SU-DHL-6 (cell line): Measurements from ENCODE around the gene MGMT.

Experiments
- H2AFZ ChIP-seq: fragments of 200-600 bp; sonication (generic); 2 replicates; pipeline ENCODE4 v1.6.1; 2014; ENCODE audit warnings: low read depth, mild to moderate bottlenecking, moderate library complexity, mixed read lengths, antibody characterized with exemption, low read length; ENCODE audit not compliant: severe bottlenecking
- H3F3A ChIP-seq: fragments of 200-600 bp; shearing (Covaris generic); 2 replicates; pipeline ENCODE4 v1.6.0; 2016; ENCODE audit warnings: antibody characterized with exemption, mild to moderate bottlenecking; ENCODE audit not compliant: insufficient read depth
- H3K27ac ChIP-seq: fragments of 200-600 bp; sonication (generic); 2 replicates; pipeline ENCODE4 v1.5.1; 2016; ENCODE audit warnings: low read depth, mild to moderate bottlenecking, low read length, moderate library complexity, mixed read lengths
- H3K27me3 ChIP-seq: fragments of 200-600 bp; sonication (generic), shearing (Covaris generic); 2 replicates; pipeline ENCODE4 v1.6.0; 2014; ENCODE audit warnings: mild to moderate bottlenecking, low read length
- H3K36me3 ChIP-seq: fragments of 200-600 bp; sonication (generic); 2 replicates; pipeline ENCODE4 v1.6.1; 2014; ENCODE audit warnings: mild to moderate bottlenecking, low read length, mixed read lengths
- H3K4me2 ChIP-seq: fragments of 300-600, 200-600 bp; shearing (Covaris generic), sonication (generic); 2 replicates; pipeline ENCODE4 v1.6.0; 2014; ENCODE audit warnings: low read length, low read depth, mild to moderate bottlenecking; ENCODE audit not compliant: poor library complexity, severe bottlenecking
- H3K4me3 ChIP-seq: fragments of 200-600 bp; sonication (generic); 2 replicates; pipeline ENCODE4 v1.5.1; 2014; ENCODE audit warnings: antibody characterized with exemption, low read length, mild to moderate bottlenecking, mixed read lengths; ENCODE audit not compliant: insufficient read depth, poor library complexity, severe bottlenecking
- H3K79me2 ChIP-seq: fragments of 200-600 bp; sonication (generic); 2 replicates; pipeline ENCODE4 v1.6.1; 2014; ENCODE audit warnings: mild to moderate bottlenecking, low read length, moderate library complexity; ENCODE audit not compliant: insufficient read depth
- H3K9ac ChIP-seq: fragments of 200-600 bp; sonication (generic); 2 replicates; pipeline ENCODE4 v1.7.0; 2014; ENCODE audit warnings: mild to moderate bottlenecking, low read length
- H3K9me2 ChIP-seq: fragments of 200-600 bp; sonication (generic); replicated peaks from 2 replicates; pipeline ENCODE4 v1.6.1; 2014; ENCODE audit warnings: low read length; ENCODE audit not compliant: insufficient read depth
- H3K9me3 ChIP-seq: fragments of 200-600 bp; sonication (generic); 2 replicates; pipeline ENCODE4 v1.6.1; 2014; ENCODE audit warnings: low read length, mixed read lengths; ENCODE audit not compliant: insufficient read depth
- H4K20me1 ChIP-seq: fragments of 200-600 bp; sonication (generic); 2 replicates; pipeline ENCODE4 v1.6.1; 2014; ENCODE audit warnings: low read depth, mild to moderate bottlenecking, antibody characterized with exemption, low read length, moderate library complexity, mixed read lengths
- CTCF ChIP-seq: fragments of 200-600 bp; sonication (generic); IDR thresholded peaks from one replicate; pipeline ENCODE4 v1.5.1; 2017; ENCODE audit warnings: antibody characterized with exemption, mild to moderate bottlenecking, low read length, moderate library complexity; ENCODE audit not compliant: insufficient read depth, poor library complexity, severe bottlenecking
- EZH2phosphoT487 ChIP-seq: fragments of 200-600 bp; sonication (generic), shearing (Covaris generic); conservative IDR thresholded peaks from 2 replicates; pipeline ENCODE4 v1.6.1; 2018; ENCODE audit warnings: mild to moderate bottlenecking, antibody characterized with exemption, low read length, moderate library complexity, mixed read lengths

MGMT gene

DNA sequence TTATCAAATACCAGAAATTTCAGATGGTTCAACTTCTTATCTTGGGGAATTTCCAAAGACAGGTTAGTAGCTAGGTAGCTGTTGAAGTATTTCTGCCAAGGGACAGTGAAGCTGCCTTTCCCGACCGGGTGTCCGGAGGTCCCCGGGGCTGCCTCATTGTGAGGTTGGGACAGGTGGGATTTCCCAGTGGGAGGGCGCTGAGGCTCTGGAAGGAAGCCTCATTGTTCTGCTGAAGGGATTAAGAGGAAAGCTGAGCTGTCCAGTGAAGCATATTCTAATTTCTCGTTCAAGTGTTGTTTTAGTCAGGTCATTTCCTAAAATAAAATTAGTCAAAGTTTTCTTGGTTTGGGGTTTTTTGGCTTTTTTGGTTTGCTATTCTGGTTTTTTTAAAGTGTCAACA lies 244.2 kb downstream of the MGMT start:
- no peaks in the 10 kb centered on the region for H3K27me3 ChIP-seq
- H3K27ac ChIP-seq: no peak overlapping the region
- no peak for TF ChIP-seq EZH2phosphoT487
- no peak for TF ChIP-seq CTCF

DNA sequence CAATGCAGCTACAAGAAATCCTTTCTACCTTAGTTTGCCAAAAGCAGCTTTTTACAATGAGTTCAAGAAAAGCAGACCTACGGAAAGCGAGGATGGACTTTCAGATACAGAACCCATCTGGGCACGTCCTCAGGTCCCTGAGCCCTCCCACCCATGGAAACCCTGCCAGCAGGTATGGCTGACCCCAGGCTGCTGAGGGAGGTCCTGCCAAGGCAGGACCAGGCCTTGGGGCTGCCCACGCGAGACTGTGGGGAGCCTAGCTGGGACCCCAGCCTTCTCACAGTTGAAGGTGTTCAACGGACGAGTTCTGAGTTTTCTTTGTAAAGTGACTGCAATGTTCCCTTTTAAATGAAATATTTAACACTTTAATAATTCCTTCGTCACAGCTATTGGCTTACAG lies 245.0 kb downstream of the MGMT start:
- Histone ChIP-seq H3K9me3 (no peaks in the 10 kb centered on the region), H3K27me3 (no peaks in the 10 kb centered on the region), H3K9me2 (no peaks in the 10 kb centered on the region), H3K4me3 (no peak overlapping the region), H3K27ac (no peak overlapping the region), H3F3A (no peaks in the 10 kb centered on the region), H3K36me3 (no peaks in the 10 kb centered on the region), H3K79me2 (no peaks in the 10 kb centered on the region), H2AFZ (no peak overlapping the region), H4K20me1 (no peaks in the 10 kb centered on the region), H3K9ac (no peak overlapping the region), H3K4me2 (no peak overlapping the region)
- TF ChIP-seq CTCF: no peak
- no peak for TF ChIP-seq EZH2phosphoT487

More for the DNA sequence above, 244.2 kb downstream of the MGMT start:
- Histone ChIP-seq H3K4me3 (no peak overlapping the region), H3K9me3 (no peaks in the 10 kb centered on the region), H4K20me1 (no peaks in the 10 kb centered on the region), H3K9ac (no peak overlapping the region), H3F3A (no peaks in the 10 kb centered on the region), H3K36me3 (no peaks in the 10 kb centered on the region), H3K4me2 (no peak overlapping the region), H3K9me2 (no peaks in the 10 kb centered on the region), H3K79me2 (no peaks in the 10 kb centered on the region), H2AFZ (no peak overlapping the region)

GRCh38 chr10:129713659-129714265 lies 246.7 kb downstream of the MGMT start:
- no peak overlapping the region for H3K4me2 ChIP-seq
- no peaks in the 10 kb centered on the region for H3K9me3 ChIP-seq
- no peak overlapping the region for H3K4me3 ChIP-seq
- no peaks in the 10 kb centered on the region for H3K79me2 ChIP-seq
- H3K9me2 ChIP-seq: no peaks in the 10 kb centered on the region
- H3F3A ChIP-seq: no peaks in the 10 kb centered on the region
- H3K27ac ChIP-seq: no peak overlapping the region
- no peaks in the 10 kb centered on the region for H4K20me1 ChIP-seq
- TF ChIP-seq EZH2phosphoT487: no peak
- TF ChIP-seq CTCF: no peak
- H2AFZ ChIP-seq: no peak overlapping the region
- H3K36me3 ChIP-seq: no peaks in the 10 kb centered on the region
- H3K9ac ChIP-seq: no peak overlapping the region
- H3K27me3 ChIP-seq: no peaks in the 10 kb centered on the region
